HG03442 (cell line): ENCODE results near the gene FZR1.
"Not testable (repeated sequence)": the region's sequence is repeated elsewhere in the genome, so short reads cannot be mapped to it uniquely, and the experiment has no call there.

Source experiments
- ATAC-seq: cut with Tn5 transposase; IDR thresholded peaks from one replicate; pipeline ENCODE4 v1.9.1; 2021; ENCODE audit warnings: mild to moderate bottlenecking, moderate library complexity; ENCODE audit not compliant: unreplicated experiment

Gene FZR1

DNA sequence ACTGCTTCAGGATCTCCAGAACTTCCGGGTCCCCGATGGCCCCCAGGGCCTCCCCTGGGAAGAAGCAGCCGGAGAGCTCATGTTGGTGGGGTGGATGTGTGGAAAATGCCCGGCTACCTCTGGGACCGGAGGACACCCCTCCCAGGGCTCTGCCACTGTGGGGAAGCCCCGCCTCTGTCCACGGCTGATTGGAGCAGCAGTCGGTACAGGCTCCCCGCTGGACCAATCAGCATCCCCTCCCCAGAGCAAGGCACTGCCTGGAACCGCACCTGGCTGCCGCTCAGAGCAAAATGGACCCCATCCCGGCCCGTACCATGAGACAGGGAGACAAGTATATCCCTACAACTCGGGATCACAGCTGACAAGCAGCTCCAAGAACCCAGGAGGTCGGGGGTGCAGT is 12.1 kb upstream of the FZR1 start:
- ATAC-seq = no peak

GRCh38 chr19:3494559-3494958 is 11.6 kb upstream of the FZR1 start:
- no peak for ATAC-seq

DNA sequence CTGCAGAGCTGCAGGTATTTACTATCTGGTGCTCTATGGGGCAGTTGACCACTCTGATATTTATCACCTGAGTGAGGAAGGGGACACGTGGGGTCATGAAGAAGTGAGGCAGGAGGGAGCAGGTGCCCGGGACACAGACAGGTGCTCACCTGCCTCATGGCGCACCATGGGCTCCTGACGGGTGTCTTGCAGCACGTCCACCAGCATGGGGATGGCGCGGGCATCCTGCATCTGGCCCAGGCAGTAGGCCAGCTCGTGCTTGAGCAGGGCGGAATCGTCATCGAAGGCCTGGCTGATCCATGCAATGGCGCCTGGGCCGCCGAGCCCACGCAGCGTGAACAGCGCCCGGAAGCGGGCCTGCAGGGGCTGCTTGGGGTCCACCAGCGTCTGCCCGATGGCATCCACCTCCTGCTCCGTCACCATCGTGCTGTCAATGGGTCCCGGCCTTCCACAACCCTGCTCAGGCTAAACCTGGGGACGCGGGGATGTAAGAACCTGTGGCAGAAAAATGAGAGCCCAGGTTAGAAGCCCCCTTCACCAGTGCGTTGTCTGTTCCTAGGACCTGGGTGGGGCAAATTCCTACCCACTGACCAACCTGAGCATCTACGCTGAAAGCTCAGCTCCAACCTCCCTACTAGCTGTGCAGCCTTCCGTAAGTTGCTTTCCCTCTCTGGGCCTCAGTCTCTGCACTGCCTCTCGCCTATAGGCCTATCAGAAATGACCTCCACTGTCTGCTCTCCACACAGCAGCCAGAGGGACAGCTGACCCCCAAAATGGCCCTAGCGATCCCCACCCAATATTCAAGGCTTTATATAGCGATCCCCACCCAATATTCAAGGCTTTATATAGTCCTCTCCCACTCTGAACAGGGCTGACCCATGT is 9.5 kb upstream of the FZR1 start:
- ATAC-seq = no peak

GRCh38 chr19:3497757-3498520 is 8.2 kb upstream of the FZR1 start:
- no peak for ATAC-seq

DNA sequence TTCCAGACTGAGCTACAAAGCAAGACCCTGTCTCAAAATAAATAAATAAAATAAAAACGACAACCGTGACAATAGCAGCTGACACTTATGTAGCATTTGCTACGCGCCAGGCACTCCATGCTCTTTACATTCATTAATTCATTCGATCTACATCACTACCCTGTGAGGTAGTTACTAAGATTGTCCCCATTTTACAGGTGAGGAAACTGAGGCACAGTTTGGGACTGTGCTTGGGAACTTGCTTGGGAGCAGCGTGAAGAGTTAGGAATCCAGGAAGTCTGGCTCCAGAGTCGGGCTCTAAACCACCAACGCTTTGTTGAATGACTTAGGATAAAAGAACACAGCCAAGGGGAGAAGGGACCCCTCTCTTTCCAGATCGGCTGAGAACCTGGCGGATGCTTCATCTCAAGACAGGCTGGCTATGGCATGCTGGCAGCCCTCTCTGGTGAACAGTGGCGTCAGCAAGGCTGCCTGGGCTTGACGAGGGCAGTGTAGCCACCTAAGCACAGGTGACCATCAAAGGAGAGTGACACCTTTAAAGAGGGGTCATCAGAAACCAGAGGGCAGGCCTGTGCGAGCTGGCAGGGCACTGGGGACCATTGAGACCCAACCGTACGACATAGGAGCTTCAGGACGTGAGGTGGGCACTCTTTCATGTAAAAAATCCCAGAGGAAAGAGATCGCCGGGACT is 6.2 kb upstream of the FZR1 start:
- ATAC-seq = peak; percentile 10

DNA sequence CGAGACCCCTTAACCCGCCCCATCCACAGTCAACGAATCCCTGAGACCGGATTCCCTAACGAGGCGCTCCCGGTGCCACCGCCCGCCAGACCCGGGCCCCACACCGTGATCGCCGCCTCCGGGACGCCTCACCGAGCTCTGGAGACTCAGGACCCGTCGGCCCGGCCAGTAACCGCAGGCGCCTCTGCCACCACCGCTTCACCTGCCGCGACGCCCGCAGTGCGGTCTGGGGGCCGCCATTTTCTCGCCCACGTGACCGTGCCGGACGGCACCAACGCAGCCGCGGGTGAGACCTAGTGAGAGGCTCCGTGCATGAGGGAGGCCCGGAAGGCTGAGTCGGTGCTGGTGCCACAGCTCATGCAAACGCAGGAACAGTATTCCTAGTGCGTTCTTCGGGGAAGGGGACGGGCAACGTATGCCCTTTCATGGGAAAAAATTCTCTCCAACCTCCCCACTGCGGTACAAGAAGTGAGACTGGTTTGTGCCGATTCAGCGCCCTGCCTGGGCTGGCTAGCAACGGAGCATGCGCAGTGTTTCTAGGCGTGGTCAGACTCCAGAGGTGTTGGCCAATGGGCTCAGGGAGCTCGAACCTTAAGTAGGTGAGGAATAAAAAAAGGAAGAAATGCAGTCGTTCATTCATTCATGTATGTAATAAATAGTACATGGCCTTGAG is 5.5 kb upstream of the FZR1 start, which contains the start of gene DOHH:
Gene DOHH (minus strand): TSS at position 246 of the 673 bp plus-strand sequence. CDS start 3,860 bp downstream, outside the sequence.
- ATAC-seq = peak; percentile 87

- ATAC-seq = no peak
These were observed 4.3 kb upstream of the FZR1 start for GRCh38 chr19:3501780-3502179.

- no peak for ATAC-seq
These were observed 3.0 kb upstream of the FZR1 start for GRCh38 chr19:3503036-3503572.

DNA sequence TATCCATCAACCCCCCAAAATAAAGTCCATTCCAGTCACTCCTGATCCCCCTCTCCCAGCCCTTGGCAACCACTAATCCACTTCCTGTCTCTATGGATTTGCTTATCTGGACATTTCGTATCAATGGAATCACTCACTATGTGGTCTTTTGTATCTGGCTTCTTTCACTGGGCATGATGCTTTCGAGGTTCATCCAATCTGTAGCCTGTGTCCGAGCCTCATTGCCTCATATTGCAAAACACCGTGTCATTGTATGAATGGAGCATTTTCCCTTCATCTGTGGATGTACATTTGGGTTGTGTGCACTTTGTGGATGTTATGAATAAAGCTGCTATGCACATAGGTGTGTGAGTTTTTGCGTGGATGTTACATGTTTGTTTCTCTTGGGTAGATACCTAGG is 1.4 kb upstream of the FZR1 start:
- ATAC-seq = no peak

DNA sequence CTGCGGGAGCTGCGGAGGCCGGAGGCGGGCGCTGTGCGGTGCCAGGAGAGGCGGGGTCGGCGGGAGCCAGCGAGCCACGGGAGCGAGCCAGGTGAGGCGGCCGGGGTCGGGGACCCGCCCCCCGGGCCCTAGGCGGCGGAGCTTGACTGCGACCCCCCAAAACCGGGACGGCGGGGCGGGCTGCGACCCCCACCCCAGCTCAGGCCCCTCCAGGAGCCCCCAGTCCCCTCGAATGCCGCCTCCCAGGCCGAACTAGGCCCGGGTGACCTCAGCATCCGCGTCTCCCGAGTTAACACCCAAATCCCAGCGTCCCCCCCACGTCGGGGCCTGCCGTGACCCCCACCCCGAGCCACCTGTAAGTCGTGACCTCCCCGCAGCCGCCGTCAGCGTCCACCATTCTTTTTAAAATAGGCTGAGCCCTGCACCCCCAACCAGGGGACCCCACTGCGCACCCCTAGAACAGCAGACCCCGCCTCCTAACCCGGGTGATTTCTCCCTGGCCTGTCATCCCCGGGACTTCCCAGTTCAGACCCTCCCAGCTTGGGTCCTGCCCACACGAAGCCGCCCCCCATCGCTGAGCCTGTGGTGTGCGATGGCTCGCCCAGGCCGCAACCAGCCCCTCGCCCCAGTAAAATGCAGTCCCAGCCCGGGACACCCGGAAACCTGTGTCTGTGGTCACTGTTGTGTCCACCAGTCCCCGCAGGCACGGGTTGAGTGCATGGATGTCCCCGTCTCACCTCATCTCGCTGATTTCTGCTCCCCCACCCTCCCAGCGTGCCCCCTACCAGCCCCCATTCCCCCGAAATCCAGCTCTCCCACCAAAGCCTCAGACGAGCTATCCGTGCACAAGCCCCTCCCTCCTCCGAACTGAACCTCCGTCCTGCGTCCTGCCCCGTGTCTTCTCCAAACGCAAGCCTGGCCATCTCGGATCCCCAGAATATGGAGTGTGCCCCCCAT is 551 bp downstream of the FZR1 start:
- ATAC-seq = no peak

GRCh38 chr19:3507371-3508120 is 1.4 kb downstream of the FZR1 start:
- no peak for ATAC-seq

DNA sequence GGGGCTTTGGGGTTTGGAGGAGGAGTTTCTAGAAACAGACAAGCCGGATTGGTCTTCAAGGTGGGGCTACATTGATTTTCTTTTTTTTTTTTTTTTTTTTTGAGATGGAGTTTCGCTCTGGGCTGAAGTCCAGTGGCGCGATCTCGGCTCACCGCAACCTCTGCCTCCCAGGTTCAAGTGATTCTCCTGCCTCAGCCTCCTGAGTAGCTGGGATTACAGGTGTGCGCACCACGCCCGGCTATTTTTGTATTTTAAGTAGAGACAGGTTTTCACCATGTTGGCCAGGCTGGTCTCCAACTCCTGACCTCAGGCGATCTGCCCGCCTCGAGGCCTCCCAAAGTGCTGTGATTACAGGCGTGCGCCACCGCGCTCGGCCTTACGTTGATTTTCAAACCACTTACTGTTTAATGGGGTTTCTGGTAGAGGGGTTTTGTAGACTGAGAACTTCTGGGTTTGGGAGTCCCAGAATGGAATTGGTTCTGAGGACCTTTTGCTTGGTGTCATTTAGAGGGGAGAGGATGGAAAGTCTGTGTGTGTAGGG is 2.1 kb downstream of the FZR1 start:
- ATAC-seq = not testable (repeated sequence)

- ATAC-seq = no peak
These were observed 2.8 kb downstream of the FZR1 start for GRCh38 chr19:3508771-3509535.

- ATAC-seq = no peak
These were observed 3.5 kb downstream of the FZR1 start for GRCh38 chr19:3509566-3509989.

DNA sequence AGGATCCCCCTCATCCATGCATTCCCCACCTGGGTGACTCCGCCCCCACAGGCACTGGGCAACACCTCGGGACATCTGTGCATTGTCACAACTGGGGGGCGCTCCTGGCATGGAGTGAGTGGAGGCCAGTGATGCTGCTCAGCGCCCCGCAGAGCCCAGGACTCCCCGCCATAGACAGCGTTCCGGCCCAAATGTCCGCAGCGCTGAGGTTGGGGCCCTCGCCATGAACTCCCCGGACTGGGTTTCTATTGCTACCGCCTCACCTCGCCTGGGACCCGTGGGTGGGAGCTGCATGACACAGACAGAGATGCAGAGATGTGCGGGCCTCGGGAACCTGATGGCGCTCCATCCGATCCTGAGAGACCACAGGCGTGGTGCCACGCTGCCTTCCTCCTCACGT is 4.6 kb downstream of the FZR1 start:
- no peak for ATAC-seq

- ATAC-seq = no peak
These were observed 5.6 kb downstream of the FZR1 start for GRCh38 chr19:3511506-3512251.
